NCI-H1105 (cell line): Measurements from ENCODE around the gene USF2.

Source experiments
- DNase-seq: peaks from one replicate; lab custom pipeline; 2025; lab: John Stamatoyannopoulos, UW

The USF2 gene

DNA sequence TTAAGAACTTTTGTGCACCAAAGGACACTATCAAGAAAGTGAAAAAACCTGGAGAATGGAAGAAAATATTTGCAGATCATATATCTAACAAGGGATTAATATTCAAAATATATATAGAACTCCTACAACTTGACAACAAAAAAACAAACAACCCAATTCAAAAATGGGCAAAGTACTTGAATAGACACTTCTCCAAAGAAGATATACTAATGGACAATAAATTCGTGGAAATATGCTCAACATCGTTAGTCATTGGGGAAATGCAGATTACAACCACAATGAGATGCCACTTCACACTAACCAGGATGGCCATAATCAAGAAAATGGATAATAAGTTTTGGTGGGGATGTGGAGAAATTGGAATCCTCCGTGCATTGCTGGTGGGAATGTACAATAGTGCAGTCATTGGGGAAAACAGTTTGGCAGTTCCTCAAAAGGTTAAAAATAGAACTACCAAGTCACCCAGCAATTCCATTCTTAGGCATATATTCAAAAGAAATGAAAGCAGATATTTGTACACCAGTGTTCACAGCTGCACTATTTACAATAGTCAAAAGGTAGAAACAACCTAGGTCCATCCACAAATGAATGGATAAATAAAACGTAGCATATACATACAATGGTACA, 22.2 kb upstream of the USF2 start:
- no peak for DNase-seq

DNA sequence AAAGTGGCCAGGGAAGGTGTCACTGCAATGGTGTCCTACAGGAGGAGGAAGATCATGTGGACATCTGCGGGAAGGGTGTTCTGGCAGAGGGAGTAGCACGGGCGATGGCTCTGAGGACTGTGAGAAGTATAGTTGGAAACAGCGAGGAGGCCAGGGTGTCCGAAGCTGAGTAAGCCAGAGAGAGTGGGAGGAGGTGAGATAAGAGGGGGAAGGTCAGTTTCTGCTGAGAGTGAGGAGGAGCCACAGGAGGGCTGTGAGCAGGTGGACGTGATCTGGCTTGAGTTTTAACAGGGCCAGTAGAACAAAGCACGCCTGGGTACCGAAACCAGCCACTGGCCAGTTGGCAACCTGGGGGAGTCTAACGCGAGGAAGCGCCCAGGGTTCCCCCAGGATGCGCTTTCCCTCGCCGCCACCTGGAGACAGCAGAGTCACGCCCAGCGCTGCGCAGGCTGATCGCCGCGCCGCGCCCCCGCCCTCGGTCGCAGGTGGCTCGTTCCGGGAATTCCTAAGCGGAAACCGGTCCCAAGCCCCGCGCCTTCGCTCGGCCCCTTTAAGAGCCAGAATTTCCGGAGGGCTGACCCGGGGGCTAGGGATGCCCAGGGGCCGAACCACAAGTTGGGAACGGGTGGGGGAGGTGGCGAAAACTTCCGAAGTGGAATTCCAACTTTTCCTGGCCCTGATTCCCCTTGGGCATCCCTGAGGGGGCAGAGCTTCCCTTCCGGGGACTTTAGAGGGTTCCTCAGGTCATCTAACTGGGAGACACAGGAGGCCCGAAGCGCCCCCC, 21.0 kb upstream of the USF2 start:
- peak; percentile 89 for DNase-seq

DNA sequence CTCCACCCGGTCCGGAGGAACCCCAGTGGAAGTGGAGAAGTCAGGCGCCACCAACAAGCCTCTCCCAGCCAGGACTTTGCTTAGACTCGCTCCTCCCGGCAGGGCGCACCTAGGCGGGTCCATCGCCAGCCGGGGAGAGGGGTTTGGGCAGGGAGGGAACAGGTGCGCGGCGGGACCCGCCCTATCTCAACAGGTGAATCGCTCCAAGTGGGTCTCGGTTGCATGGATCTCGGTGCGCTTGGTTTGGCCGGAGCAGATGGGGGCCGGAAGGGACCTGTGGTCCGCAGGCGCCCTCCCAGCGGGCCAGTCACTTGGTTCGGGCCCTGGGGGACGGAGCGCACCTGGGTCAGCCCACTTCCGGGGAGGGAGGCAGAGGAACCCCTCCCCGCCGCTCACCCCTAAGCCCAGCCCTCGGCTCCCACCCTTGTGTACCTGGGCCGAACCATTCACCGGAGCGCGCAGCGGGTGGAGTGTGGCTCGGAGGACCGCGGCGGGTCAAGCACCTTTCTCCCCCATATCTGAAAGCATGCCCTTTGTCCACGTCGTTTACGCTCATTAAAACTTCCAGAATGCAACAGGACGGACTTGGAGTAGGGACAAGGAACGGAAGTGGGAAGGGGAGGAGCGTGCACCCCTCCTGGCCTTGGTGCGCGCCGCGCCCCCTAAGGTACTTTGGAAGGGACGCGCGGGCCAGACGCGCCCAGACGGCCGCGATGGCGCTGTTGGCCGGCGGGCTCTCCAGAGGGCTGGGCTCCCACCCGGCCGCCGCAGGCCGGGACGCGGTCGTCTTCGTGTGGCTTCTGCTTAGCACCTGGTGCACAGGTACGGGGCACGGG, 20.2 kb upstream of the USF2 start, which contains the start of gene LSR:
Gene LSR, plus strand, starts transcription at position 693 of the 836 bp plus-strand sequence. Its CDS starts 21 bp downstream, at position 714.
- peak; percentile 95 for DNase-seq

DNA sequence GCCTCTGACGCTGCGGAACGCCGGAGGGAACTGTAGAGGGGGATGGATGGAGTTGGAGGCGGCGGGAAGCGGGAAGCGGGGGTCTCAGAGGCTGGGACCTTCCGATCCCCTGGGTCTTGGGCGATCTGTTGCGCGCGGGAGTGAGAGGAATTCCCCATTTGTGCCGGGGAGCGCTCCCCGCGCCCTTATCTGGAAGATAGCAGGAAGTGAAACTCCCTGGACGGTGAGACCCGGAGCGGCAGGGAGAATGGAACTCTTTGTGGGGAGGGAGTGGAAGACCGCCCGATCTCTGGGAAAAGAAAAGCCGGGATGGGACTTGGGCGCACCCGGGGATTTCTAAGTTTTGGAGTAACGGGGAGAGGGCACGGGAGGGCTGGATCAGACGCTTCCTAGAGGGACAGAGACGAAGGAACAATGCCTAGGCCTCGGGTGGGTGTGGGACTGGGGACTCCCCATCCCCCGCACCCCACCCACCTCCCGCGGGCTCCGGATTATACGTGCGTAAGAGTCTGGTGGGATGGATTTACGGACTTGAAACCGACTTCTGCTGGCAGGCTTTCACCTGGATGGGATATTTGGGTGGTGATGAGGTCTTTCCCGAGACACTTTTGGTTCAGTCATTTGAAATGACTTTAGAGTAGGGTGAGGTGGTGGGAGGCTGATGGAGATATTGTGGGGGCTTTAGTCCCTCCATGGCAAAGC, 19.5 kb upstream of the USF2 start:
- DNase-seq = no peak

DNA sequence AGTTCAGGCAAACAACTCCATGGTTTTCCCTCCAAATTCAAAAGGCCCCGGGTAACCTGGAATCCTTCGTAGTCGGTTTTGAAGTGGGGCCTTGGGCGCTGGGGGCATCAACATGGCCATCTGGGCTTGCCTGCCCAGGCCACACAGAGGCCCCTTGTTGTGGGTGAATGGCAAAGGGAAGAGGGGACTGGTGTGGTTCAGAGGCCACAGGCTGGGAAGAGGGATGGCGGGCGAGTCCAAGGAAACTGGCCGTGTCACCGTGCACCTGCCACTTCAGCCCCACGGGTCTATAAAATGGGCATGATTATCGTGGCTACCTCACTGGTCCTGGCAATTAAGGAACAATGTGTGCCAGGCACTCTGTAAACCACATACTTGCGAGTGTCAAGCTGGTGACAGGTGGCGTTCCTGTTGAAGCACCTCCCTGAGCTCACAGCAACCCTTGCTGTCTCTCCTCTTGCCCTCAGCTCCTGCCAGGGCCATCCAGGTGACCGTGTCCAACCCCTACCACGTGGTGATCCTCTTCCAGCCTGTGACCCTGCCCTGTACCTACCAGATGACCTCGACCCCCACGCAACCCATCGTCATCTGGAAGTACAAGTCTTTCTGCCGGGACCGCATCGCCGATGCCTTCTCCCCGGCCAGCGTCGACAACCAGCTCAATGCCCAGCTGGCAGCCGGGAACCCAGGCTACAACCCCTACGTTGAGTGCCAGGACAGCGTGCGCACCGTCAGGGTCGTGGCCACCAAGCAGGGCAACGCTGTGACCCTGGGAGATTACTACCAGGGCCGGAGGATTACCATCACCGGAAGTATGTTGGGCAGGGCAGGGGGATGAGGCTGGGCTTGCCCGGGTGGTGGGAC, 18.7 kb upstream of the USF2 start:
- no peak for DNase-seq

DNA sequence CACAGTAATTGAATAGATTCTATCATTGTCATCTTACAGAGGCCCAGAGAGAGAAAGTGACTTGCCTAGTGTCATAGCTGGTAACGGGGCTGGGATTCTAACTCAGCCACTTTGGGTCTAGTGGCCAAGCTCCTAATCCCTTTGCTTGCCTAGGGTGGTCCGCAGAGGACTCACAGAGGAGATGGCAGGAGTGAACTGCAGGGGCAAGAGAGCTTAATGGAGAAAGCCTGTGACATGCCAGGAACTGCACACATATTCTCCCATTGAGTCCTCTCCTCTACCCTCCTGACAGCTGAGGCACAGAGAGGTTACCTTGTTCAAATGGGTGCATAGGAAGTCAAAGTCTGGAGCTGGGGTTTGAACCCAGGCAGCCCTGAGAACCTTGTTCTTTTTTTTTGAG, 17.3 kb upstream of the USF2 start:
- DNase-seq = no peak

DNA sequence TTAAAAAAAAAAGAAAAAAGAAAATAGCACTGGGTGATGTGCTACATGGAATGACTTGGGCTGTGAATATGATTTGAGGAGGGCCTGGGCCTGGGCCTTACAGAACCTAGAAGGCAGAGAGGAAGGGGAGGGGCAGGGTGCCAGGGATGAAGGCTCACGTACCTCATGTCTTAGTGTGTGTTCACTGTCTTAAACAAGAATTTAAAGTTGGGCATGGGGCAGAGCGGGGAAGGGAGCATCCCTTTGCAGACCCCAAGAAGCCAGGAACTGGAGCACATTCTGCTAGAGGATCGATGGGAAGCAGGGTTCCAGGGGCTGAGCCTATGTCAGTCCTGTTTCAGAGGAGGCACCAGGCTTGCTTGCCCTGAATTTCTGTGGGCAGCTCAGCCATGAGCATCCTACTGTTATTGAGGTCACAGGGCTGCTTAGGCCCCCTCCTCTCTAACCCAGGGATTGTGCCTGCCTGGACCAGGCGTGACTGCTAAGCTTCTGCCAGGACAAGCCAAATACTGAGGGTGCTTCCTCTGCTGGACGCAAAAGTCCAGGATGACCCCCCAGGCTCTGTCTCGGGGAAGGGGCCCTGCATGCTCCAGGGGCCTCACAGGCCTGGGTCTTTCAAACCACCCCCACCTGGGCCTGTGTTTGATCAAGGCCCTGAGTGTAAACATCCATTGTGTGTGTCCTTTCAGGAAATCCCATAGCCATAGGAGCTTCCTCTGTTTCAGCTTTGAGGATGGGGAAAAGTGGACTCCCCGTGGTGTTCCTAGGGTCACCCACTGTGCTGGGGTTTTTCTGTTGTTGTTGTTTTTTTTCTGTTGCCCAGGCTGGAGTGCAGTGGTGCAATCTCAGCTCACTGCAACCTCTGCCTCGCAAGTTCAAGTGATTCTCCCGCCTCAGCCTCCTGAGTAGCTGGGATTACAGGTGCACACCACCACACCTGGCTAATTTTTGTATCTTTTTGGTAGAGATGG, 15.2 kb upstream of the USF2 start:
- DNase-seq = no peak

DNA sequence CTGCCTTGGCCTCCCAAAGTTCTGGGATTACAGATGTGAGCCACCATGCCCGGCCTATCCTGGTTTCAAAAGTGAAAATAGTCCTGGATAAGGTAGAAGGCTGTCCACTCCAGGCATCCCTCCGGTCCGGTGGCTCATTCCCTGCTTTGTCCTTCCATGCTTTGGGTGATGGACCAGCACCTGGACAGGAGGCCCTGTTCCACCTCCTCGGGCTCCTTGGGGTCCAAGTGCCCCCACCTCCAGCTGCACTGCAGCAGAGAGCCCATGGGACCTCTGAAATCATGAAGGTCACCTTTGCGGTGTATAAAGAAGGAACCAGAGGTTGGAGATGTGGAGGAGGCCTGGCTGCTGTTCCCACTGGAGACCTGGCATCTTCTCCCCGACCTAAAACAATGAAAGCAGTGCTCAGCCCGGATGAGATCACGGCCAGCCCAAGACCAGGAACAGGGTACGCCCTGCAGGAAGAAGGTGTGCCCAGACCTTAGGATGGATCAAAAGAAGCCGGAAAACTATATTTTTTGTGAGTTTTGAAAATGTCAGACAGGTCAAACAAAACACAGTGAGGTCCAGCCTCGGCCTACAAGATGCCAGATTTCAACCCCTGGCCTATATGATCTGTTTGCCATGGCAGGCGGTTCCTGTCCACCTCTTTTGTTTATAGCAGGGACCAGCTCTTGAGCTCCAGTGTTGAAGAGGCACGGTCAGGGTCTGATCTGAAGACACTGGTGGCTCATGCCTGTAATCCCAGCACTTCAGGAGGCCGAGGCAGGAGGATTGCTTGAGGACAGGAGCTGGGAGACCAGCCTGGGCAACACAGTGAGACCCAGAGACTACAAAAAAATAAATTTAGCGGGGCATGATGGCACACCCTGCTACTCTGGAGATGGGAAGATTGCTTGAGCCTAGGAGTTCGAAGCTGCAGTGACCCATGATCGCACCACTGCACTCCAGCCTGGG, 14.1 kb upstream of the USF2 start:
- no peak for DNase-seq

DNA sequence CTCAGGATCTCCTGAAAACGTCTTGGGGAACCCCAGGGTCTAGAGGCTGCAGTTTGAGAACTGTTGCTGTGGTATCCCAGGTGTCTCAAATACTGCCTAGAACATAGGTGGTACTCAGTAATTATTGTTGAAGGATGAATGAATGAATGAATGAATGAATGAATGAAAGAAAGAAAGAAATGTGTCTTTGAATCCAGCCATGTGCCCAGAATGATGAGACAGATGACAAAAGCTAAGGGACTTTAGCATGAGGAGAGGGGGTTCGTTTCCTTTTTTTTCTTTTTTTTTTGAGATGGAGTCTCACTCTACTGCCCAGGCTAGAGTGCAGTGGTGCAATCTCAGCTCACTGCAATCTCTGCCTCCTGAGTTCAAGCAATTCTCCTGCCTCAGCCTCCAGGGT, 12.2 kb upstream of the USF2 start:
- no peak for DNase-seq

DNA sequence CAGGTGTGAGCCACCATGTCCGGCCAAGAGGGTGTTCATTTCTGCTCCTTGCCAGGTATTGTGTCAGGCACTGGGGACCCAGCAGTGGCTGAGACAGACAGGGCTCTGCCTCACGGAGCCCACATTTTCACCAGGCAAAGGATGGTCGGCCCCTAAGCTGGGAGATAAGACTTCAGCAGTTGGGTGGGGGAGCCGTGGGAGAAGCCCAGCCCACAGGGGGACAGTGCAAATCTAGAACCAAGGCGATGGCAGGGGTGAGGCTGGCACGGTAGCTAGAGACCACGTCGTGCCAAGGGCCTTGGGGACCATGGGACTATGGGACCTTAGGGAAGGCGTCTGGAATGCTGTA, 11.7 kb upstream of the USF2 start:
- no peak for DNase-seq

DNA sequence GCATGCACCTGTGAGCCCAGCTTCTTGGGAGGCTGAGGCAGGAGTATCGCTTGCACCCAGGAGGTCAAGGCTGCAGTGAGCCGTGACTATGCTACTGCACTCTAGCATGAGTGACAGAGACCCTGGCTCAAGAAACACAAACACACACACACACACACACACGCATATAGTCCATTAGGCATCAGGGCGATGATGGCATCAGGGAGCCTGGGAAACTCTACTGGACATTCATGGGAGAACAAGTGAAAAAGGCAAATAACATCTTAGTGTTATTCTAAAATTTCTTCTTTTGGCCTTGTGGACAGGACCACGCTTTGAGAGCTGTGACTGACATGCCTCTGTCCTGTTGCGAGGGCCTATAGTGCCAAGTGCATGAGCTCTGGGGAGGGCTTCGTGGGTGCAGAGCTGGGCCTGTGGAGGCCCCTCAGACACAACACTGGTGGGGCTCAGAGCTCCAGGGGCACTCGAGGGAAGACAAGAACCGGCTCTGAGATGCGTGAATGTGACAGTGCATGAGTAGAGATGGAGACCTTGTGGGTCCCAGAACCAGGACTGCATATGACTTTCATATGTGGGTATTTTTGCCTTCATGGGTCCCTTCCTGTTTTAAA, 8.0 kb upstream of the USF2 start:
- DNase-seq = no peak

DNA sequence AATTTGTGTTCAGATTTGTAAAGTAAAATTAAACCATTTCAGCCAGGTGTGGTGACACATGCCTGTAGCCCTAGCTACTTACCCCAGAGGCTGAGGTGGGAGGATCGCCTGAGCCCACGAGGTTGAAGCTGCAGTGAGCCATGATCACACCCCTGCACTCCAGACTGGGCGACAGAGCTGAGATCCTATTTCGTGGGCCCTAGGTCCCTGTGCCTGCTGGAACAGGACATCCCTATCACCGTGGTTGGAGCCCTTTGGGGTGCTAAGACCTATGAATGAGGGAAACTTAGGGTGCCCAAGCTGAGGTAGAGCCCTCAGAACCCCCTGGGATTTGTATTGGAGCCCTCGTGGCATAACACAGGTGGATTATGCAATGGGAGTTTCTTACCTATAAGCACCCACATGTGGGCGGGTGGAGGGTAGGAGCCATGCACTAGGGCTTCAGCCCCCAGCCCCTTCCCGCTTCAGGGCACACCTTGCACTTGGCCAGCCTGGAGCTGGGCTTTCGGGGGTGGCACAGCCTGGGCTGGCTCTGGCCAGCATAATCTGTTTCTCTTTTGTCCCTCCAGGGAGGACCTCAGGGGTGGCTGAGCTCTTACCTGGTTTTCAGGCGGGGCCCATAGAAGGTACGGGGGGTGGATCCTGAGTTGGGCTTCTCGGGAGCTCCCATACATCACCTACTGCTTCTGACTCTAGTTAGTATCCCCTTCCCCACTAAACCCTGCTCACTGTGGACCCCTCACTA, 7.2 kb upstream of the USF2 start:
- DNase-seq = no peak

DNA sequence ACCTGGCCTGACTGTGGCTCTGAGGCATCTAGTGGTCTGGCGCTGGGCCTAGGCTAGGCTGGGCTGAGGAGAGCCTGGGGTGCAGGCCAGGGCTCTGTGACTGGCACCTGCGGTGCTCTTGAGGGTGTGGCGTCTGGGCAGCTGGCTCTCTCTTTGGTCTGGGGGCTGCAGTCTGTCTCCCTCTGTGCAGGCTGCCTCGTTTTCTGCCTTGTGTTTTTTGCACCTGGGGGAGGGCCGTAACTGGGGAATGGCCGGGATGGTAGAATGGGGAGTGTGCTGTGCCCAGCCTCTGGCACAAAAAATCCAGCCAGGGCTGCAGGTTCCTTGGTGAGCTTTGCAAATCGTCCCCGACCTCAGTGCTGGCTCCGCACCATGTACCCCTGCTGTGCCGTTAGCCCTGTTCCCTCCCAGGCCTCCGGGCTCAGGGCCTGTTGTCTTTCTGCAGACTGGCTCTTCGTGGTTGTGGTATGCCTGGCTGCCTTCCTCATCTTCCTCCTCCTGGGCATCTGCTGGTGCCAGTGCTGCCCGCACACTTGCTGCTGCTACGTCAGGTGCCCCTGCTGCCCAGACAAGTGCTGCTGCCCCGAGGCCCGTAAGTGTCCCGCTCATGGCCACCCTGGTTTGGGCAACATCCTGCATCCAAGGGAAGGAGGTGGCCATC, 6.5 kb upstream of the USF2 start:
- no peak for DNase-seq

DNA sequence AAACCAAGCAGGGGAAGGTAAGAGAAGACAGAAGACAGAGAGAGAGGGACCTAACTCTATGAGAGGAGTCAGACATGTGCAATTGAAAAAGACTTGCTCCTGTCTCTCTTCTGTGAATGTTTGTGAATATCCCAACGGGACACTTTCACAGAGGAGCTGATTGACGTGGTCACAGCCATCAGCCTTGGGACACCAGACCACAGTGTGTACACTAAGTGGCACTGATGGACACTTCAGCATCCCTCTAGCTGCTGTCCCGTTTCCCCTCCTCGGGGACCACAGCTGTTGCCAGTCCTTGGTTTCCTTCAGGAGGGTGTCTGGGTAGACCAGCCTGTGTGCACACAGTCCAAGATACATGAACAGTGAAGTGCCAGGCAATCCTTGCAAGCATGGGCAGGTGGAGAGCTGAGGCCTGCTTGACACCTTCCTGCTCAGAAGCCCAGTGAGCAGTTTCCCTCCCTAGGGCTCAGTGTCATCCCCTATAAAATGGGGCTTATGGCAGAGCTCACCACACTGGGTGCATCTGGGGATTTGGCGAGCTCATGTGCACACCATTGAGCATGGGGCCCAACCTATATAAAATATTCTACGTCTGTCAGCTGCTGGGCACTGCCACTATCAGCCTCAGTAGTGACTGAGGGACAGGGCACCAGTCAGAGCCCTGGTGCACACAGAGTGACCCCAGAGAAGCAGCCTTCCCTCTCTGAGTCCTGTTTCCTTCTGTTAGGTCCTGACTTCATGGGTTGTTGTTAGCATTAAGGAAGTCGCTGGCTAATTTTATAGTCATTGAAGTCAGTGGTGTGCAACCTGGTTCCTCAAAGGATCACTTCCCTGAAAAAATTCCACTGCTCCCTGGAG, 4.3 kb upstream of the USF2 start:
- no peak for DNase-seq

DNA sequence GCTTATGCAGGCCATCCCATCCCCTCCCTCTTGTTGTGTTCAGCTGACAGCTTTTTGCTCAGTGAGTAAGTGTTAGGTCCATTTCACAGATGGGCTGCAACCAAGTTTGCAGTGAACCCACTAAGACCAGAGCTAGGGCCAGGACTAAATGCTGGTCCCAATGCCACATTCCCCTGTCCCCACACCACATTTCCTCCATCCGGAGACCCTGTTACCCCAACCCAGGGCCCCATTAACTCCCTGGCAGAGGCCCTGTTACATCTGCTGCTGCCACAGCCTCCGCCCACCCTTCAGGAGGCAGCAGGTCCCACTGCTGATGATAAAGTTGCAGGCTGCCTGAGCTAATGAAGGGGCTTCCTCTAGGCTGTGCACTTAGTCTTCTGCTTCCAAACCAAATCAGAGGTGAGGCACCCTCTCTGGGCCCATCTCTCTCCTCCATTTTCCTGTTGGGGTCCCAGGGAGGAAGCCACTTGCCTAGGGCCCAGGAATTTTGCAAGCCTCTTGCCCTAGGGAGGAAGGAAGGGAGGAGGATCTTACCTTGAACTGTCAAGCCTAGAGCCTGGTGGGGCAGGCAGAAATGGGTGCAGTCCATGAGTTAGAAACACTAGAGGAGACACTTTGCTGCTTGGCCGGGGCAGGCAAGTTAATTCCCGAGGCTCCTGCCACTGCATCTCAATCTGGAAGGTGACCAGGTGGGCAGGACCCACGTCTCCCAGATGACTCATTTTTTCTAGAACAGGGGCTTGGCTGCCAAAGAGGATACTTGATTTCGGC, 3.4 kb upstream of the USF2 start:
- no peak for DNase-seq
